GM19238 (cell line): ENCODE measurements around the gene C16orf95.
"Not testable (repeated sequence)": the region's sequence is repeated elsewhere in the genome, so short reads cannot be mapped to it uniquely, and the experiment has no call there.

Source experiments
- DNase-seq: peaks from one replicate; pipeline ENCODE4 v3.0.0; 2011; ENCODE audit warnings: low spot score; ENCODE audit not compliant: insufficient read length

C16orf95 gene, protein sequence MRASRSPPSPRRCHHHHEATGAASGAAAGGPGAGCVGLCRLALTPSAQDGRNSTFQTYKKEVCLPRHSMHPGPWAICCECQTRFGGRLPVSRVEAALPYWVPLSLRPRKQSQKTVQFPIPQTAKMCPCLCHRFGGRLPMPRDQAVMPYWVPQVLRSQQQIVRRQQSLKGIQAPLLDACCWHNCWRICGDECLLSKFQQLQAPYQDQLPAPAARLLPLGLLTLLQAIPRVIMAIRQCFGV

GRCh38 chr16:87316923-87317749 is at the start of gene C16orf95:
TSS of gene C16orf95 (minus strand) at chr16:87317392. CDS start at chr16:87317242, 150 bp downstream.
- DNase-seq = peak; percentile 99

- DNase-seq = no peak
Measured at GRCh38 chr16:87366930-87367329, 49.7 kb upstream of the C16orf95 start.

GRCh38 chr16:87366288-87366687 is 49.1 kb upstream of the C16orf95 start:
- no peak for DNase-seq

- DNase-seq = no peak
Measured at GRCh38 chr16:87365021-87365713, 48.0 kb upstream of the C16orf95 start.

- no peak for DNase-seq
Measured at GRCh38 chr16:87363771-87364455, 46.7 kb upstream of the C16orf95 start.

DNA sequence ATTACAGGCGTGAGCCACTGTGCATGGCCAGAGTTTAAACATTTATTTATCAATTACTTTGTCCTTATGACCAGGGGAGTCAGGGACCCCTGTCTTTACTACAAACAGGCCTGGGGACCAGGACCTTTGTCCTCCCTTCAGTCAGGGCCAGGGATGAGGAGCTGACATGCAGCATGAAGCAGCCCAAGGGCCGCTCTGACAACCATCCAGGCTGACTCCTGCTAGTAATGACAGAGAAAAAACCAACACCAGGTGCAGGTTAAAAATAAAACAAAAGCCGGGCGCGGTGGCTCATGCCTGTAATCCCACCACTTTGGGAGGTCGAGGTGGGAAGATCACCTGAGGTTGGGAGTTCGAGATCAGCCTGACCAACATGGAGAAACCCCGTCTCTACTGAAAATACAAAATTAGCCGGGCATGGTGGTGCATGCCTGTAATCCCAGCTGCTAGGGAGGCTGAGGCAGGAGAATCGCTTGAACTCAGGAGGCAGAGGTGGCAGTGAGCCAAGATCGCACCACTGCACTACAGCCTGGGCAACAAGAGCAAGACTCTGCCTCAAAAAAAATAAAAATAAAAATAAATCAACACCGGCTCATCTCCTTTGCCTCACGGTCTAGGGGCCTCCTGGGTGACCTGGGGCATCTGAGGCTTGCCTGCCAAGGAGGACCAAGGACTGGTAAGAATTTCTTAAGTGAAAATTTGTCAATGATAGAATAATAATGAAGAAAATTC is 45.8 kb upstream of the C16orf95 start:
- not testable (repeated sequence) for DNase-seq

DNA sequence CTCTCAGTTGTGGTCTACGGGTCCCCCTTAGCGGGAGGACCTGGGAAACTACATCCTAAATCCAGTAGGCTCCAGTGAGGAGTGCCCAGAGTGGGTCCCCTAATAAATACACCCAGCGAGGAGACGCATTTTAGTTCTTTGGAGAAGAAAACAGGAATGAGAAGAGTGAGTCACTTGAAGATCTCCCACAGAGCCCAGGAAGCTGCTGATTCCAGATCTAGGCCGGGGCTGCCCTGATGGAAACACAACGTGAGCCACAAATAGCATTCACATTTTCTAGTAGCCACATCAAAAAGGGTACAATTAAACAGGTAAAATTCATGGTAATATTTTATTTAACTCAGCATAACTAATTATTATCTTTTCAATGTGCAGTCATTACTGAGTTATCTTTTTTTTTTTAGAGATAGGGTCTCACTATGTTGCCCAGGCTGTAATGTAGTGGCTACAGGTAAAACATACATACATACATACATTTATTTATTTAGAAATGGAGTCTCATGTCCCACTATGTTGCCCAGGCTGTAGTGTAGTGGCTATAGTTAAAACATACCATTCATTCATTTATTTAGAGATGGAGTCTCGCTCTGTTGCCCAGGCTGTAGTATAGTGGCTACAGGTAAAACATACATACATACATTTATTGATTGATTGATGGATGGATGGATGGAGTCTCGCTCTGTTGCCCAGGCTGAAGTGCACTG is 44.9 kb upstream of the C16orf95 start:
- no peak for DNase-seq

DNA sequence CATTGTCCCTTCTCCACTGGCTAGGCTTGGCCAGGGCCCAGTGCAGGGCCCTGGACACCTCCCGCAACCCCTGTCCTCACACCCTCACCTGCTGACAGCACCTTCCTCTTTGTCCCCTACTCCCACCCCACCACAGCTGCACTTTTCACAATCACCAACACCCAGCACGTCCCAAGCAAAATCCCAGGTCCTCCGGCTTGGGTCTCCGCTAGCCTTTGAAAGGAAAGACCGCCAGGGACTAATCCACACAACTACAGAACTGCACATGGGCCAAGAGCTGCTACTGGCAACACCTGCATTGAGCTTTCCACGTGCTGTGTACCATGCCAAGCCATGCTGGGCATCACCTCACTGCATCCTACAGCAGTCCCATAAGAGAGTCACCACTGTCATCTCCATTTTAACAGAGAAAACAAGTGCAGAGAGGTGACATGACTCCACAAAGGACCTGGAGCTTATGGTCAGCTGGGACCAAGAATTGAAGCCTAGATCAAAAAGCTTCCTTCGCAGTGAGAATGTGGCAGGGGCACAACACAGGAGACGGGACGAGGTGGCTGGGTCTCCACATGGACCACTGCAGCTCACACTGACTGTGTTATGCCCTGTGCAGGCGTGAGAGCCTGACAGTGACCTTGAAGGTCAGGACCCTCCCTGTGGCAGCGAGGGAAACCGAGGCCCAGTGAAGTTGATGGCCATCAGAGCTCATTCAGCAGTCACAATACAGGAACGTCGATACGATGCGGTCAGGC is 43.8 kb upstream of the C16orf95 start:
- no peak for DNase-seq

- no peak for DNase-seq
Measured at GRCh38 chr16:87359121-87359520, 41.9 kb upstream of the C16orf95 start.

- DNase-seq = no peak
Measured at GRCh38 chr16:87358696-87359095, 41.5 kb upstream of the C16orf95 start.

GRCh38 chr16:87358250-87358649 is 41.1 kb upstream of the C16orf95 start:
- no peak for DNase-seq

GRCh38 chr16:87356491-87356853 is 39.3 kb upstream of the C16orf95 start:
- no peak for DNase-seq

DNA sequence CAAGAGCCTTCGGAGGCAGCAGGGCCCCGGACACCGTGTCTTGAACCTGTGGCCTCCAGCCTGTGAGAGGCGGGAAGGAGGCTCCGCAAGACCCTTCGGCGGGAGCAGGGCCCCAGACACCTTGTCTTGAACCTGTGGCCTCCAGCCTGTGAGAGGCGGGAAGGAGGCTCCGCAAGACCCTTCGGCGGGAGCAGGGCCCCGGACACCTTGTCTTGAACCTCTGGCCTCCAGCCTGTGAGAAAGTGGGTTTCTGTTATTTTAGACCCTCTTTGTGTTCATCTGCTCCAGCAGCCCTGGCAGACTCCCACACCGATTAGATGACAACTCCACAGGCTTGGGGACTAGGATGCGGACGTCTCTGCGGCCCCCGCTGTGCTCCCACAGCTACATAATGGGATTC is 36.4 kb upstream of the C16orf95 start:
- no peak for DNase-seq

DNA sequence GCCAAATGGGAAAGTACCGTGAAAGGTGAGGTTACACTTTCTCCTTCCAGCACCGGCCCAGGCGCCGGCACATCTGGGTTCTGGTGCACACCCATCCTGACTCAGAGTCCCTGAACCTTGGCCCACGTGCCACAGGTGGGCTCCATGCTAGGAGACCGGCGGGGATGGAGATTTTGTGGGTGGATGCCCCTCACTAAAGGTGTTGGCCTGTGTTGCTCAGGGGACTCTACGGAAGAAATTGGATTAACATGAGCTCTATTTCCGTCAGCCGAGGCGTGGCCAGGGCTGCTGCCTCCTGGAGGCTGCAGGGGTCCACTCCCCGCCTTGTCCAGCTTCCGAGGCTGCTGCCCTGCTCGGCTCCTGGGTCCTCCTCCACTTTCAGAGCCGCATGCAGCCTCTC is 35.6 kb upstream of the C16orf95 start:
- no peak for DNase-seq

GRCh38 chr16:87351320-87351698 is 34.1 kb upstream of the C16orf95 start:
- no peak for DNase-seq

GRCh38 chr16:87350681-87351319 is 33.6 kb upstream of the C16orf95 start:
- DNase-seq = no peak

GRCh38 chr16:87350031-87350430 is 32.8 kb upstream of the C16orf95 start:
- no peak for DNase-seq

- no peak for DNase-seq
Measured at GRCh38 chr16:87348616-87349157, 31.5 kb upstream of the C16orf95 start.
